Stromal cell of bone marrow (primary cell): ENCODE results near the gene SEPTIN1.
A peak's percentile ranks its signal among the peaks of the same experiment; 100 is the strongest.

ENCODE experiments used
- DNase-seq: peaks from one replicate; pipeline ENCODE4 v3.0.0-alpha.2; 2012; ENCODE audit warnings: low read depth

SEPTIN1 gene

GRCh38 chr16:30377050-30377811, 5.1 kb downstream of the SEPTIN1 start:
- DNase-seq = no peak

GRCh38 chr16:30376461-30376902, 5.9 kb downstream of the SEPTIN1 start:
- no peak for DNase-seq

GRCh38 chr16:30375864-30376263, 6.5 kb downstream of the SEPTIN1 start:
- DNase-seq = no peak

GRCh38 chr16:30374538-30374937, 7.8 kb downstream of the SEPTIN1 start, which contains the start of gene MYL11:
TSS of gene MYL11 (plus strand) at chr16:30374802. CDS start at chr16:30374858, 56 bp downstream.
- no peak for DNase-seq

- no peak for DNase-seq
Measured at GRCh38 chr16:30372725-30373124, 9.6 kb downstream of the SEPTIN1 start.

GRCh38 chr16:30372038-30372712, 10.2 kb downstream of the SEPTIN1 start:
- DNase-seq = no peak

- DNase-seq = no peak
Measured at GRCh38 chr16:30371248-30371816, 11.0 kb downstream of the SEPTIN1 start.

- peak; percentile 100 for DNase-seq
Measured at GRCh38 chr16:30370456-30371247, 11.7 kb downstream of the SEPTIN1 start, which contains the start of gene TBC1D10B. TSS of gene TBC1D10B (minus strand) at chr16:30370494. CDS start at chr16:30370183, 311 bp downstream.

- no peak for DNase-seq
Measured at GRCh38 chr16:30369938-30370455, 12.4 kb downstream of the SEPTIN1 start.

GRCh38 chr16:30369091-30369937, 13.0 kb downstream of the SEPTIN1 start:
- no peak for DNase-seq

GRCh38 chr16:30368792-30369090, 13.6 kb downstream of the SEPTIN1 start:
- no peak for DNase-seq

- peak; percentile 43 for DNase-seq
Measured at GRCh38 chr16:30368122-30368791, 14.1 kb downstream of the SEPTIN1 start.

- DNase-seq = no peak
Measured at GRCh38 chr16:30367349-30368009, 14.9 kb downstream of the SEPTIN1 start.

- DNase-seq = no peak
Measured at GRCh38 chr16:30366511-30366910, 15.8 kb downstream of the SEPTIN1 start.

- DNase-seq = no peak
Measured at GRCh38 chr16:30365200-30365599, 17.2 kb downstream of the SEPTIN1 start.

- no peak for DNase-seq
Measured at GRCh38 chr16:30361180-30361579, 21.2 kb downstream of the SEPTIN1 start.

- no peak for DNase-seq
Measured at GRCh38 chr16:30359871-30360170, 22.5 kb downstream of the SEPTIN1 start.

- no peak for DNase-seq
Measured at GRCh38 chr16:30358990-30359870, 23.1 kb downstream of the SEPTIN1 start.

GRCh38 chr16:30358577-30358936, 23.8 kb downstream of the SEPTIN1 start:
- no peak for DNase-seq
